ENCODE results near the gene CAMTA1.

The CAMTA1 gene

GRCh38 chr1:6999826-7000225 lies 214.6 kb downstream of the CAMTA1 start (continued):
- no peak for TF ChIP-seq ZNF777 (tag by site-specific recombination; IDR thresholded peaks at IDR 0.05; ENCODE audit: borderline replicate concordance)
- no peak for TF ChIP-seq ZBTB21 (tag by site-specific recombination; IDR thresholded peaks at IDR 0.05)
- TF ChIP-seq ZNF37A (tag by site-specific recombination; IDR thresholded peaks at IDR 0.05) = no peak
- TF ChIP-seq GLIS2 (tag by site-specific recombination; IDR thresholded peaks at IDR 0.05) = no peak
- no peak for TF ChIP-seq ZNF449 (tag by site-specific recombination; IDR thresholded peaks at IDR 0.05)
- TF ChIP-seq SCRT1 (tag by site-specific recombination; IDR thresholded peaks at IDR 0.05; ENCODE audit: borderline replicate concordance) = no peak
- TF ChIP-seq ZNF19 (tag by site-specific recombination; IDR thresholded peaks at IDR 0.05; ENCODE audit: low read depth) = no peak
- TF ChIP-seq ZBTB48 (tag by site-specific recombination; IDR thresholded peaks at IDR 0.05) = no peak
- no peak for TF ChIP-seq ZNF335 (tag by site-specific recombination; conservative IDR thresholded peaks at IDR 0.05)

GRCh38 chr1:7000720-7001119 lies 215.5 kb downstream of the CAMTA1 start:
- TF ChIP-seq ZNF184 (tag by site-specific recombination; IDR thresholded peaks at IDR 0.05) = no peak
- no peak for TF ChIP-seq IKZF3 (tag by site-specific recombination; IDR thresholded peaks at IDR 0.05)
- TF ChIP-seq ZSCAN23 (tag by site-specific recombination; IDR thresholded peaks at IDR 0.05) = no peak
- no peak for TF ChIP-seq ZSCAN4 (tag by site-specific recombination; IDR thresholded peaks at IDR 0.05)
- Histone ChIP-seq H3K9me3 (ENCODE audit: control insufficient read depth, insufficient read depth, low read depth, low read length) (no peaks in the 10 kb centered on the region), H3K27ac (ENCODE audit: extremely low read depth, low read depth, low read length) (no peak overlapping the region), H3K4me3 (ENCODE audit: low read depth, low read length) (no peak overlapping the region), H3K4me1 (ENCODE audit: control insufficient read depth, insufficient read depth, low read length) (no peaks in the 10 kb centered on the region), H3K36me3 (ENCODE audit: control insufficient read depth in 2 of 2, insufficient read depth in 1 of 2, low read length in 2 of 2) (no peaks in the 10 kb centered on the region)
- ChIA-PET POLR2A (no interaction called here), CTCF (interaction anchor here (0.6 to 1.8 kb wide), 3 partner anchors 42 to 299 kb away, joined by 3 to 4 read pairs (median 4); partner anchors contain the start of gene DNAJC11)

GRCh38 chr1:7002728-7003127 lies 217.5 kb downstream of the CAMTA1 start:
- no peaks in the 10 kb centered on the region for H3K9me3 ChIP-seq (ENCODE audit: control insufficient read depth, insufficient read depth, low read depth, low read length)
- ChIA-PET POLR2A (no interaction called here), CTCF (no interaction called here)
- no peak overlapping the region for H3K4me3 ChIP-seq (ENCODE audit: low read depth, low read length)
- H3K27ac ChIP-seq (ENCODE audit: extremely low read depth, low read depth, low read length) = no peak overlapping the region
- TF ChIP-seq REST (tag by site-specific recombination; IDR thresholded peaks at IDR 0.05) = peak; percentile 68
- no peak for TF ChIP-seq ZNF629 (tag by site-specific recombination; IDR thresholded peaks at IDR 0.05)
- no peaks in the 10 kb centered on the region for H3K4me1 ChIP-seq (ENCODE audit: control insufficient read depth, insufficient read depth, low read length)
- H3K36me3 ChIP-seq (ENCODE audit: control insufficient read depth in 2 of 2, insufficient read depth in 1 of 2, low read length in 2 of 2) = no peaks in the 10 kb centered on the region

GRCh38 chr1:7003676-7004075 lies 218.4 kb downstream of the CAMTA1 start:
- Histone ChIP-seq H3K4me1 (ENCODE audit: control insufficient read depth, insufficient read depth, low read length) (no peaks in the 10 kb centered on the region), H3K27ac (ENCODE audit: extremely low read depth, low read depth, low read length) (no peak overlapping the region), H3K4me3 (ENCODE audit: low read depth, low read length) (no peak overlapping the region), H3K9me3 (ENCODE audit: control insufficient read depth, insufficient read depth, low read depth, low read length) (no peaks in the 10 kb centered on the region), H3K36me3 (ENCODE audit: control insufficient read depth in 2 of 2, insufficient read depth in 1 of 2, low read length in 2 of 2) (no peaks in the 10 kb centered on the region)
- ChIA-PET POLR2A (no interaction called here), CTCF (no interaction called here)
- TF ChIP-seq ZNF518A (tag by site-specific recombination; conservative IDR thresholded peaks at IDR 0.05; ENCODE audit: low read depth) = no peak
- TF ChIP-seq ZSCAN4 (tag by site-specific recombination; IDR thresholded peaks at IDR 0.05) = no peak
- no peak for TF ChIP-seq TCF7L2 (IDR thresholded peaks at IDR 0.05; ENCODE audit: borderline replicate concordance, low read depth, low read length)
- TF ChIP-seq ZNF248 (tag by site-specific recombination; IDR thresholded peaks at IDR 0.05) = no peak

Measured in HEK293 (cell line).